Neural cell (in vitro differentiated cells): Measurements from ENCODE around the gene SFXN1.

Source experiments
- CTCF ChIP-seq: fragments of 450-650 bp; IDR thresholded peaks from 2 replicates; pipeline ENCODE4 v1.5.1; 2014; ENCODE audit warnings: antibody characterized with exemption, mild to moderate bottlenecking, moderate library complexity; ENCODE audit not compliant: poor library complexity, severe bottlenecking
- EP300 ChIP-seq: fragments of 450-650 bp; conservative IDR thresholded peaks from 2 replicates; pipeline ENCODE4 v1.6.1; 2014; ENCODE audit warnings: antibody characterized with exemption, mild to moderate bottlenecking, moderate library complexity; ENCODE audit not compliant: poor library complexity, severe bottlenecking
- MXI1 ChIP-seq: fragments of 450-650 bp; conservative IDR thresholded peaks from 2 replicates; pipeline ENCODE4 v1.6.1; 2014; ENCODE audit warnings: antibody characterized with exemption, mild to moderate bottlenecking; ENCODE audit not compliant: poor library complexity, severe bottlenecking
- POLR2AphosphoS5 ChIP-seq: IDR thresholded peaks from 2 replicates; pipeline ENCODE4 v1.6.1; 2012
- RAD21 ChIP-seq: fragments of 450-650 bp; conservative IDR thresholded peaks from 2 replicates; pipeline ENCODE4 v1.6.1; 2014; ENCODE audit warnings: antibody characterized with exemption, mild to moderate bottlenecking, moderate library complexity
- REST ChIP-seq: IDR thresholded peaks from 2 replicates; pipeline ENCODE4 v1.6.1; 2012; ENCODE audit warnings: borderline replicate concordance
- SMC3 ChIP-seq: fragments of 450-650 bp; conservative IDR thresholded peaks from 2 replicates; pipeline ENCODE4 v1.6.1; 2014; ENCODE audit warnings: antibody characterized with exemption, mild to moderate bottlenecking, moderate library complexity; ENCODE audit not compliant: poor library complexity
- TAF1 ChIP-seq: IDR thresholded peaks from 2 replicates; pipeline ENCODE4 v1.6.1; 2012; ENCODE audit warnings: low read depth

GRCh38 chr5:175444060-175444904 lies 34.1 kb upstream of the SFXN1 start, which contains the start of gene DRD1:
- TF ChIP-seq CTCF (peak; percentile 95), MXI1 (peak; percentile 32), TAF1 (no peak), POLR2AphosphoS5 (no peak), REST (no peak), RAD21 (peak; percentile 93), EP300 (peak; percentile 32), SMC3 (peak; percentile 98)
